Hematopoietic multipotent progenitor cell treated with erythropoietin and hydrocortisone succinate and interleukin-3 and kit ligand, for 17 days (in vitro differentiated cells): ENCODE data around the gene NFKBIL1.
A peak's percentile ranks its signal among the peaks of the same experiment; 100 is the strongest.
"Not testable (repeated sequence)": the region's sequence is repeated elsewhere in the genome, so short reads cannot be mapped to it uniquely, and the experiment has no call there.

Experiments
- DNase-seq: peaks from one replicate; pipeline ENCODE4 v3.0.0-alpha.2; 2015; ENCODE audit warnings: low spot score

The NFKBIL1 gene

GRCh38 chr6:31546958-31547726 lies at the start of gene NFKBIL1:
Gene NFKBIL1 (plus strand): TSS chr6:31547608. CDS start chr6:31547695, 87 bp downstream.
- DNase-seq, result peak; percentile 92

GRCh38 chr6:31498748-31499147 lies 48.7 kb upstream of the NFKBIL1 start:
- no peak for DNase-seq

GRCh38 chr6:31499648-31500047 lies 47.8 kb upstream of the NFKBIL1 start:
- DNase-seq, result not testable (repeated sequence)

- DNase-seq, result no peak
These were observed 44.8 kb upstream of the NFKBIL1 start for GRCh38 chr6:31502586-31502985.

- DNase-seq, result not testable (repeated sequence)
These were observed 38.4 kb upstream of the NFKBIL1 start for GRCh38 chr6:31509036-31509435.

- no peak for DNase-seq
These were observed 37.4 kb upstream of the NFKBIL1 start for GRCh38 chr6:31510007-31510406.

GRCh38 chr6:31513456-31514165 lies 33.8 kb upstream of the NFKBIL1 start:
- no peak for DNase-seq

- DNase-seq, result no peak
These were observed 25.6 kb upstream of the NFKBIL1 start for GRCh38 chr6:31521835-31522234.

- DNase-seq, result no peak
These were observed 21.9 kb upstream of the NFKBIL1 start for GRCh38 chr6:31525553-31525931.

- DNase-seq, result peak; percentile 26
These were observed 21.3 kb upstream of the NFKBIL1 start for GRCh38 chr6:31525932-31526591.

- DNase-seq, result no peak
These were observed 19.1 kb upstream of the NFKBIL1 start for GRCh38 chr6:31528307-31528777.

GRCh38 chr6:31528821-31529328 lies 18.5 kb upstream of the NFKBIL1 start, which contains the start of gene MCCD1:
Gene MCCD1 (plus strand): TSS chr6:31528962. CDS start chr6:31529015, 53 bp downstream.
- DNase-seq, result no peak

- no peak for DNase-seq
These were observed 17.9 kb upstream of the NFKBIL1 start for GRCh38 chr6:31529329-31530150.

GRCh38 chr6:31530659-31531058 lies 16.7 kb upstream of the NFKBIL1 start:
- DNase-seq, result no peak

GRCh38 chr6:31531162-31531561 lies 16.2 kb upstream of the NFKBIL1 start:
- no peak for DNase-seq

- no peak for DNase-seq
These were observed 15.4 kb upstream of the NFKBIL1 start for GRCh38 chr6:31531771-31532643.

GRCh38 chr6:31532644-31533454 lies 14.6 kb upstream of the NFKBIL1 start:
- DNase-seq, result no peak

- DNase-seq, result no peak
These were observed 14.0 kb upstream of the NFKBIL1 start for GRCh38 chr6:31533455-31533841.

- no peak for DNase-seq
These were observed 13.4 kb upstream of the NFKBIL1 start for GRCh38 chr6:31534011-31534410.
